ENCODE results near the gene MMP10.
"Not testable (repeated sequence)": the region's sequence is repeated elsewhere in the genome, so short reads cannot be mapped to it uniquely, and the experiment has no call there.

The MMP10 gene

GRCh38 chr11:102781676-102782075 is 1.2 kb upstream of the MMP10 start:
- no peak for DNase-seq

GRCh38 chr11:102776454-102776853 is 4.0 kb downstream of the MMP10 start:
- no peak for DNase-seq

- no peak for DNase-seq
Measured at GRCh38 chr11:102773386-102773785, 7.0 kb downstream of the MMP10 start.

- no peak for DNase-seq
Measured at GRCh38 chr11:102771351-102771750, 9.1 kb downstream of the MMP10 start.

DNA sequence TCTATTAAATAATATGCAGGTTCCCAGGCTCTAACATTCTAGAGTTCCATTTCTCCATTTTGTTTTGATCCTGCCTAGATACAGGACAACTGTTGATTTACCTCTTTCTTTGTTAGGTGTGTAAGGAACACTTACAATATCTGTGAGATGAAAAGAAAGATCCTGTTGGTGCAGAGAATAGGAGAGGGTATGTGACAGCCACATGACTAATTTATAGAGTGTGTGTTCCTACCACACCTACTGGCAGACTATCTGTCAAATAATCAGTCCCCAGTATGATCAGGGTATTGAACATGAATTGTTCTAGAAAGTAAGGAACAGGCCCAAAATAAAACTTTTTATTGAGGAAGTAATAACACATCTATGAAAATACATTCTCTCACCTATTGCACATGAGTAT is 10.2 kb downstream of the MMP10 start:
- DNase-seq = no peak

DNA sequence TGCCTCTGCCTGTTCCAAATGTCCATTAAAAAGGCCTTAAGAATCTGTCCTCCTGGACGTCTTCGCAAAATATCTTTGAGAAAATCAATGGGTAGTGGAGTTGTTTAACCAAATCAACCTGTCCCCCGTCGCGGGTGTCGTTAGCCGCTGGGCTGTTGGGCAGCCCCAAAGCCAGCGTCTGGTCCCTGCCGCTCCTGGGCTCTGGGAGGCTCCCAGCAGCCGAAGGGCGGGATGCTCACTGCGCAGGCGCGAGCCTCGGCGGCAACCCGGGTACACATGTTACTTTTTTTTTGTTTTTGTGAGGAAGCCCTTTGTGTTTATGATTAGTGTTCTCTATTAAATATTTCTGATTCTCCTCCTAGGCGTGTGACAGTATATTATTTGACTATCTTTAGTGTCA is 12.6 kb downstream of the MMP10 start:
- no peak for DNase-seq

GRCh38 chr11:102763440-102763839 is 17.0 kb downstream of the MMP10 start:
- DNase-seq = no peak

DNA sequence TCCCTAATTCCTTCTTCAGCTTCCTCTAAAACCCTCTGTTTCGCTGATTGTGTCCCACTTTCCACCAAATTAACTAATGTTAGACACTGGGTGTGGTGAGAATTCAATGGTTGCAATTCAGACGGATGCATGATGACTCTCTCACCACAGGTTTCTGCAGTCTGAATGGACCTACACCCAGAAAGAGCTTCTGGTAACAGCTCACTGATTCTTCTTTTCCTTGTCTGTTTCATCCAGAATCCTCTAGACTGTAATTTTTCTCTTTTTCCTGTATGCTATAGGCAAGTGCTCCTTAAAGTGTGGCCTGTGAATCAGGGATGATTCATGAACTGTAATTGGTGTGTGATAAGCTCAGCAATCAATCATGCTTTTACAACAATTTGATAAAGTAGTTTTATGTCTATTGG is 18.1 kb downstream of the MMP10 start:
- no peak for DNase-seq

DNA sequence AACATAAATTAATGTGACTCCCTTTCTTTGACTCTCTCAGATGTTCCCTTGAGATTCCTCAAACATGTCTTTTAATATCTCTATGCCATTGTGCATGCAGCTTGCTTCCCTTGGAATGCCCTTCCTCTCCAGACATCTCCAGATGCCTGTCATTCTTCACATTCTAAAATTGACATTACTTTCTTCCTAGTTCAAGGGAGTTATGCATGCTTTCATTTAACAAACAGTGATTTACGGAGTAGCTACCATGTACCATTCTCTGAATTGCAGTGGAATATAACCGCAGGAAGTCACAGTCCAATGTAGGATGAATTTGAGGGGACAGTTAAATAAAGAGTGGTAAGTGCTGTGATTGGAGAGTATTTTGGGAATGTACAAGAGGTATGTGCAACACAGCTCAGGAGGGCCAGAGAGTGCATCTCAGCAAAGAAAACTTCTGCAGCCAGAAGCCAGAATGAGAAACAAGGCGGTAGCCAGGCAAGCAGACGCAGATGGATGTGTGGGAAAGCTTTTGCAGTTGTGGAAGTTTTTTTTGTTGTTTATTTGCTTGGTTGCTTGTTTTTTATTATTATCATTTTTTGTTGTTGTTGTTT is 18.7 kb downstream of the MMP10 start:
- DNase-seq = no peak

DNA sequence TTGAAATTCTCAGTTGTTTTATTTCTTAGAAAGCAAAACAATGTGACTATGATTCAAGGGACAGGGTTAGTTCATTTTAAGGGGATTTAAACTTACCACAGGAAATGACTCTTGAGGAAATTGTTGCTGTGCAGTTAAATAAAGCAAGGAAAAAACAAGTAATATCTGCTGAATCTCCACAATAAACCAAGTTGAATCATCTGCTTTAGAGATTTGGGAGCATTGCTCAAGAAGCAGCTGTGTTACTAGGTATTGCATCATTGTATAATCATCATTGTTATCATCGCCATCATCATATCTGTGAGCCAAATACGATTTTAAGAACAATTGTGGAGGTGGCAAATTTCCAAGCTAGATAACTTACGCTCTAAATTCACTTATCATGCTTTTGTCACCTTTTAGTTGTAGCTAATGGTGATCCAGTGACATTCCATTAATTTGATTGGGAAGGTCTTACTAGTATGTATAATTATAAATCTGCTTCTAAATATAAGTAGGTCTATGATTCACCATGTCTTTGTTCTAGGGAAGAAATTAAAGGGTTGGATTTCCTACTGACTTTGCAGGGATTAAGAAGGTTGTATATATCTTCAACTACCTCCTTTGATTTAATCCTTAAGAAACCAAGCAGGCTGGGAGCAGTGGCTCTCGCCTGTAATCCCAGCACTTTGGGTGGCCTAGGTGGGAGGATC is 19.9 kb downstream of the MMP10 start:
- DNase-seq = no peak

DNA sequence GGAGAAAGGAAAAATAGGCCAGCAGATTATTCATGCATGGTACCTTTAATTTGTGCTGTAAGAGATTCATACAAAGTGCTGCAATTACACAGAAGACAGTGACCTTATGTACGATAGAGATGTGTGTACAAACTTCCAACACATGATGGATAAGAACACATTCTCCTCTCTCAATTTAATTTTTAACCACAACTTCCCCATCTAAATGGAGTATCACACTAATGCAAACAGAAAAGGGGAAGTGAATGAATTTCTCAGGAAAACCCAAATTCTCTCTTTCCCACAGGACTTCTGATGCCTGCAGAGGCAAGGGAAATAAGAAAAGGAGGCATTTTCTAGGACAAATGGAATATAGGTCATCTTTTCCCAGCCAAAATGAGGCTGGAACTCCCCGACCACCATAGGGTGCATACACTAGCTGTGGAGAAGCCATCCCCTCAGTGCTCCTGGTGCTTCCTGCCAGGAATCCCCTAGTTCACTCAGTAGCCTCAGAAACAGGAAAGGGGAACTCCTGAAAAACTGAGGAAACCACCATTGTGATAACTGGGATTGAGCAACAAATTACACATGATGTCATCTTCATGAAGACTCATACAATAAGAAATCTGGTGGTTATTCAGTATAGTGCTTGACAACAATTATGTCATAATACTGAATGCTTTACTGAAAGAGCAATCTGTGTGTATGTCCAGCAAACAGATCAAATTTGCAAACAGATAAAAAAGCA is 22.4 kb downstream of the MMP10 start:
- no peak for DNase-seq

- no peak for DNase-seq
Measured at GRCh38 chr11:102753267-102753666, 27.2 kb downstream of the MMP10 start.

- no peak for DNase-seq
Measured at GRCh38 chr11:102751673-102752072, 28.8 kb downstream of the MMP10 start.

DNA sequence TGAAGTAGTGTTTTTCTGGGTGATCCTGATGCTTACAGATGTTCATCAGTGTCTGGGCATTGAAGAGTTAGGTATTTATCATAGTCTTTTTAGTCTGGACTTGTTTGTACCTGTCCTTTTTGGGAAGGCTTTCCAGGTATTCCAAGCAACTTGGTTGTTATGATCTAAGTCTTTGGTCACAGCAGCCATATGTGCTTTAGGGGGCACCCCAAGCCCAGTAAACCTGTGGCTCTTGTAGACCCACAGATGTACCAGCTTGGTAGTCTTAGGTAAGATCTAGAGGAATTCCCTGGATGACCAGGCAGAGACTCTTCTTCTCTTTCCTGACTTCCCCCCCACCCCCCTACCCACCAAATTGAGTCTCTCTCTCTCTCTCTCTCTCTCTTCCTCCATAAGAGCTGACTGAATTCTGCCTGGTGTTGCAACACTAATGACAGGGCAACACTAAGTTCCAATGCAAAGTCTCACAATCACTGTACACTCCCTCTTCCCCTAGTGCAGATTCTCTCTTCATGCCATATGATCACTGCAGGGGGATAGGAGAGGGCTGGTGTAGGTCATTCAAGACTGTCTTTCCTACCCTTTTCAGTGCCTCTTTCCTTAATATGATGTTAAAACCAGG is 31.2 kb downstream of the MMP10 start:
- no peak for DNase-seq

DNA sequence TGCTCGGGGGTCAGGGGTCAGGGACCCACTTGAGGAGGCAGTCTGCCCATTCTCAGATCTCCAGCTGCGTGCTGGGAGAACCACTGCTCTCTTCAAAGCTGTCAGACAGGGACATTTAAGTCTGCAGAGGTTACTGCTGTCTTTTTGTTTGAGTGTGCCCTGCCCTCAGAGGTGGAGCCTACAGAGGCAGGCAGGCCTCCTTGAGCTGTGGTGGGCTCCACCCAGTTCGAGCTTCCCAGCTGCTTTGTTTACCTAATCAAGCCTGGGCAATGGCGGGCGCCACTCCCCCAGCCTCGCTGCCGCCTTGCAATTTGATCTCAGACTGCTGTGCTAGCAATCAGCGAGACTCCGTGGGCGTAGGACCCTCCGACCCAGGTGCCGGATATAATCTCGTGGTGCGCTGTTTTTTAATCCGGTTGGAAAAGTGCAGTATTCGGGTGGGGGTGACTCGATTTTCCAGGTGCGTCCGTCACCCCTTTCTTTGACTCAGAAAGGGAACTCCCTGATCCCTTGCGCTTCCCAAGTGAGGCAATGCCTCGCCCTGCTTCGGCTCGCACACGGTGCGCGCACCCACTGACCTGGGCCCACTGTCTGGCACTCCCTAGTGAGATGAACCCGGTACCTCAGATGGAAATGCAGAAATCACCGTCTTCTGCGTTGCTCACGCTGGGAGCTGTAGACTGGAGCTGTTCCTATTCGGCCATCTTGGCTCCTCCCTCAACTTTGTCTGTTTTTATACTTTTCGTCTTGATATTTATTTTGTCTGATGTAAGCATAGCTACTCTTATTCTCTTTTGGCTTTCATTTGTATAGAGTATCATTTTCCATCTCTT is 33.5 kb downstream of the MMP10 start:
- not testable (repeated sequence) for DNase-seq

DNA sequence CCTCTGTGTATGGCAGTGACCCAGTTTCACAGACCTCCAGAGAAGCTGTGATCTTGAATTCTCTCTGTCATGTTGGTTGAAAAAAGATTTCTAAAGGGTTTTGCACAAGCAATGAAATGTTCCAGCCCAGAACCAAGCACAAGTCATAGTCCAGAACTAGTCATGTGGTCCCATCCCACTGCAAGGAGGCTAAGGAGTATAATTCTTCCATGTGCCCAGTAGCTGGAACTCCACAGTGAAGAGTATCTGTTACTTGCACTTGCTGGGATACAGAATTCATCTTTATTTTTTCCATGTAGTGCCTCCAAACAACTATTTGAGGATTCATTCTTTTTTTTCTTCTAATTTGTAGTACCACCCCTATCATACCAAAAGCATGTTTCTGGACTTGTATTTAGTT is 45.8 kb downstream of the MMP10 start:
- no peak for DNase-seq

DNA sequence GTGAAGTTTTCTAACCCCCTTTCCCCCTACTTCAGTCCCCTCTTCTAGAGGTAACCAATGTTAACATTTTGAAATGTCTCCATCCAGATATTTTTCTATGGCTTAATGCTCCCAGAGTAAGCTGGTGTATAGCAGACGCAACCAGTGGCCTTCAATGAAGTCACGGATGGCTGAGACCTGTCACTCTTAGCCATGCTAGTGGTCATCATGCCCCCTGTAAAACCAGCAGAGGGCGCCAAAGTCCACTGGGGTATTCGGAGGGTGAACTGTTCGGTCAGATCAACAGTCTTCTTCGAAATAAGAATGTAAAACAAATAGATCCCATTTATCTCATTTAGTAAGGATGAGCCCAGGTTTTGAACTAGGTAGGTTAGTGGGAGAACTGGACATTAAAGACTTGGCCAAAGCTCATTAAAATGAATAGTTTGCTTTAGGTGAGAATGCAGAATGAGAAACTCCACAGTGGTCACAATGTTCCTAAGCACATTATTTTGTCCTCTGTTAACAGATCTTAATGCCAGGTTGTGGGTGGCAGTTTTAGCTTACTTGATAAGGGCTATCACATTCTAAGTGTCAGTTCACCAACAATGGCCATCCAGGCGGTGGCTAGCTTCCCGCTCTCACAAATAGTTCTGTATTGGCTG is 47.1 kb downstream of the MMP10 start:
- peak; percentile 84 for DNase-seq

GRCh38 chr11:102730944-102731343 is 49.5 kb downstream of the MMP10 start:
- not testable (repeated sequence) for DNase-seq

- DNase-seq = no peak
Measured at GRCh38 chr11:102729849-102730815, 50.3 kb downstream of the MMP10 start.

DNA sequence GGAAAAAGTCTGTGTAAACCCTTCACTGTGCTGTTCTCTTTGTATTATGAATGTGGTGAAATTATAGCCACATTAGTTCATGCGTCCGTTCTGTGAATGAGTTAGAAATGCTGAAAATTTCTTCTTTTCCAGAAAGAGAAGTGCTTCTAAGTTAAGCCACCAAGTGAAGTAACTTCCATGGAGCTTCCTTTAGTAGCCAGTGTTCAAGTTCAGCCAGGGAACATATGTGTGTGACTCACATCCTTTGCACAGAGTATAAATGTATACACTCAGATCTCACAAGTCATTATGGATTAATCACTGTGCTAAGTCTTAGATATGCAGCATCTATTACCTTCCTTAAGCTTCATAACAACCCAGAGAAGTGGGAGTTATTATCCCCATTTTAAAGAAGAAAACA is 52.5 kb downstream of the MMP10 start:
- DNase-seq = no peak

DNA sequence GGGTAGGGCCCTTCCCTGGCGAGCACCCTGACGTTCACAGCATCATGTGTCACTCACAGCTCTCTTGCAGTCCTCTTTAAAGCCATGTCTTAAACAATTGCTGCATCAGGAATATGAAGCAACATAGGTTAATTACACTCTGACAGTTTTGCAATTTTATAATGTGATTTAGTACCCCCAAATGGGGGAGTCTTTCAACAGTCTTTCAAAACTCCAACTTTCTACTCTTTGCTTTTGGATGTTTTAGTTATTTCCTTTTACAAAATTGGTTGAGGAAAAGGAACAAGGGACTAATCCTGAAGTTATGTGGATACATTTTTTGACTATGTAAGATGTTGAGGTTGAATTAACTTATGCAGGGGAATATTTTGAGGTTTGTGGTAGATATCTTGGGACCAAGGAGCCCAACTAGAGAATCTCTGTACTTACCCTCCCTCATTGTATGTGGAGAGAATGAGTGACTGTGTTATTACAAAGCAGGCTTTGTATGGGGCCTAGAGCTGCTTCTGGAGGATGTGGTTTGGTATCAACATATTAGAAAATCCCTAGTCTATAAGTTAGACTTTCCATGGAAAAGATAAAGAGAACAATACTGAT is 55.4 kb downstream of the MMP10 start, which contains the start of gene MMP8:
Gene MMP8, minus strand, starts transcription at position 51 of the 597 bp plus-strand sequence. CDS start 99 bp downstream, outside the sequence.
- no peak for DNase-seq
